VCaP (cell line): Measurements from ENCODE around the gene PARP16.

Experiments used
- H3K27ac ChIP-seq: fragments of 450-650 bp; 2 replicates; pipeline ENCODE4 v1.5.1; 2017
- CTCF ChIP-seq: fragments of 450-650 bp; conservative IDR thresholded peaks from 2 replicates; pipeline ENCODE4 v1.5.1; 2017; ENCODE audit warnings: mild to moderate bottlenecking, moderate library complexity

PARP16 gene

GRCh38 chr15:65309882-65310418 lies 23.3 kb upstream of the PARP16 start:
- H3K27ac ChIP-seq: no peak overlapping the region
- TF ChIP-seq CTCF: no peak

- no peak for TF ChIP-seq CTCF
Observed at GRCh38 chr15:65307978-65308377, 21.3 kb upstream of the PARP16 start.

GRCh38 chr15:65306551-65306950 lies 19.9 kb upstream of the PARP16 start:
- H3K27ac ChIP-seq: no peak overlapping the region; the same call in 1 of the 2 replicates
- no peak for TF ChIP-seq CTCF

More at GRCh38 chr15:65307978-65308377, 21.3 kb upstream of the PARP16 start:
- no peak overlapping the region for H3K27ac ChIP-seq

- TF ChIP-seq CTCF: no peak
- peak overlapping the region; percentile 98 for H3K27ac ChIP-seq
Observed at GRCh38 chr15:65305776-65306175, 19.1 kb upstream of the PARP16 start.

GRCh38 chr15:65305150-65305758 lies 18.6 kb upstream of the PARP16 start:
- peak overlapping the region; percentile 98 for H3K27ac ChIP-seq
- TF ChIP-seq CTCF: no peak

- H3K27ac ChIP-seq: peak within 1 kb of the TSS; percentile 98
- TF ChIP-seq CTCF: peak; percentile 97
Observed at GRCh38 chr15:65304381-65305149, 17.9 kb upstream of the PARP16 start, which contains the start of gene RNU5B-1. RNU5B-1 (plus strand) TSS chr15:65304677.

GRCh38 chr15:65303687-65304380 lies 17.2 kb upstream of the PARP16 start:
- no peak for TF ChIP-seq CTCF
- peak overlapping the region; percentile 98 for H3K27ac ChIP-seq
